MCF 10A (cell line): Measurements from ENCODE around the gene ZCCHC24. TPM values are rescaled to one million over a fixed set of nuclear protein-coding genes. Genes with fewer than 3 reads are reported as not detected.

Experiments used
- BruUV-seq: library from RNA; stranded (reverse); fragments of 400-500 nt; replicated peaks from 2 replicates; lab custom pipeline; 2021; lab: Mats Ljungman, UMichigan
- CTCF ChIA-PET: fragments of 300-600 bp; sonication (Branson Sonifier 250); formaldehyde crosslinking; extraction: SDS; loops from one replicate; lab custom pipeline; 2021; ENCODE audit warnings: antibody characterized with exemption, inconsistent platforms; lab: Yijun Ruan, JAX
- POLR2A ChIA-PET: fragments of 300-600, 350-650 bp; sonication (Branson Sonifier 250); formaldehyde crosslinking; extraction: SDS; loops from one replicate; lab custom pipeline; 2020; ENCODE audit warnings: antibody characterized with exemption, inconsistent platforms; lab: Yijun Ruan, JAX
- DNase-seq: peaks from one replicate; pipeline ENCODE4 v3.0.0-alpha.2; 2018; ENCODE audit not compliant: unreplicated experiment
- H3K27ac Mint-ChIP-seq: one replicate; pipeline ENCODE4 v1.8.0; 2022; ENCODE audit warnings: mild to moderate bottlenecking, low read depth, mixed read lengths; ENCODE audit not compliant: unreplicated experiment
- H3K27me3 Mint-ChIP-seq: one replicate; pipeline ENCODE4 v1.8.0; 2022; ENCODE audit warnings: mixed read lengths; ENCODE audit not compliant: insufficient read depth, unreplicated experiment
- H3K36me3 Mint-ChIP-seq: one replicate; pipeline ENCODE4 v1.8.0; 2022; ENCODE audit warnings: mild to moderate bottlenecking, moderate library complexity, mixed read lengths; ENCODE audit not compliant: insufficient read depth, unreplicated experiment
- H3K4me1 Mint-ChIP-seq: one replicate; pipeline ENCODE4 v1.8.0; 2022; ENCODE audit warnings: mixed read lengths; ENCODE audit not compliant: insufficient read depth, unreplicated experiment
- H3K4me3 Mint-ChIP-seq: one replicate; pipeline ENCODE4 v1.8.0; 2022; ENCODE audit warnings: mild to moderate bottlenecking, moderate library complexity, mixed read lengths; ENCODE audit not compliant: unreplicated experiment
- H3K9me3 Mint-ChIP-seq: one replicate; pipeline ENCODE4 v1.8.0; 2022; ENCODE audit warnings: mixed read lengths; ENCODE audit not compliant: unreplicated experiment
- intact Hi-C: fragments of 100-400 bp; cut with micrococcal nuclease; formaldehyde crosslinking; loops from 2 replicates; pipeline ENCODE4 v1.14.1; 2022
- total RNA-seq: library from RNA; stranded (reverse); gene quantifications from 2 replicates; pipeline ENCODE4 v1.2.3, GENCODE V29; 2022
- TF ChIP-seq, protein P1 (sequence below): fragments of 200-600 bp; IDR thresholded peaks from one replicate; pipeline ENCODE4 v1.8.0; 2022; ENCODE audit warnings: antibody characterized with exemption, mild to moderate bottlenecking; ENCODE audit not compliant: unreplicated experiment

ZCCHC24 gene
- total RNA-seq, 1 experiment from 2014 or later, result 2.8 TPM

DNA sequence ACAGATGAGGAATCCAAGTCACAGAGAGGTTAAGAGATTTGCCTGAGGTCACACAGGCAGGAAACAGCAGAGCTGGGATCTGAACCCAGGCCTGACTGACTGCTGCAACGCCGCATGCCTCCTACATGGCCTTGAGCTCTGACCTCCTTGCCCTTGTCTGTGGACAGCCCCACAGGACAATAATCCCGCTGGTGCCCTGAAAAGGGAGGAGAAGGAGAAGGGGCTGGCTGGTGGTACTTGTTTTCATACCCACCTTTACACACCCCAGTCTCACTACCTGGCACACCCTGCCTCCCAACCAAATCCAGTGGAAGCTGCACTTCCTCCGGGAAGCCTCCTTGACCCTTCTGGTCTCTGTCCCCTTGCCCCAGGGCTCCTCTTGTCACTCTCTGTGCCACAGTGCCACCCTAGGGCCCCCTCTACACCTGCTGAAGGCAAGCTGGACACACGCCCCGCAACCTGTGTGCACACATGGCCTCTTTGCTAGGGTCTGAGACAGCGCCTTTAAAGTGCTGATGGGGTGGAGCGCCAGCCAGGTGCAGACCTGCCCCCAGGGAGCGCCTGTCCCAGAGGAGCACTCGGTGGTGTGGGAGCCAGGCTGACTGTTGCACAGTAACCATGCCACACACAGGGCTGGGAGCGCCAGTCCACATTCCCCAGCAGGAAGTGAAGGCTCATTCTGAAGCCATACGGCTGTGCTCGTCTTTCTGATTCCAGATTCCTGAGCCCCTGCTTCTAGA lies 38.6 kb downstream of the ZCCHC24 start:
- DNase-seq, result no peak
- CTCF ChIA-PET, result interaction anchor here (0.7 to 1.5 kb wide), 3 partner anchors 22 to 177 kb away, joined by 3 to 4 read pairs (median 3); no protein-coding TSS in a partner anchor
- H3K4me1 Mint-ChIP-seq, result peaks cover 4% of the 10 kb centered on the region
- H3K36me3 Mint-ChIP-seq, result no peaks in the 10 kb centered on the region
- TF ChIP-seq, protein P1, sequence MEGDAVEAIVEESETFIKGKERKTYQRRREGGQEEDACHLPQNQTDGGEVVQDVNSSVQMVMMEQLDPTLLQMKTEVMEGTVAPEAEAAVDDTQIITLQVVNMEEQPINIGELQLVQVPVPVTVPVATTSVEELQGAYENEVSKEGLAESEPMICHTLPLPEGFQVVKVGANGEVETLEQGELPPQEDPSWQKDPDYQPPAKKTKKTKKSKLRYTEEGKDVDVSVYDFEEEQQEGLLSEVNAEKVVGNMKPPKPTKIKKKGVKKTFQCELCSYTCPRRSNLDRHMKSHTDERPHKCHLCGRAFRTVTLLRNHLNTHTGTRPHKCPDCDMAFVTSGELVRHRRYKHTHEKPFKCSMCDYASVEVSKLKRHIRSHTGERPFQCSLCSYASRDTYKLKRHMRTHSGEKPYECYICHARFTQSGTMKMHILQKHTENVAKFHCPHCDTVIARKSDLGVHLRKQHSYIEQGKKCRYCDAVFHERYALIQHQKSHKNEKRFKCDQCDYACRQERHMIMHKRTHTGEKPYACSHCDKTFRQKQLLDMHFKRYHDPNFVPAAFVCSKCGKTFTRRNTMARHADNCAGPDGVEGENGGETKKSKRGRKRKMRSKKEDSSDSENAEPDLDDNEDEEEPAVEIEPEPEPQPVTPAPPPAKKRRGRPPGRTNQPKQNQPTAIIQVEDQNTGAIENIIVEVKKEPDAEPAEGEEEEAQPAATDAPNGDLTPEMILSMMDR, result no peak
- no peaks in the 10 kb centered on the region for H3K27me3 Mint-ChIP-seq
- intact Hi-C loops, result no loop called here
- no TSS peak for BruUV-seq
- H3K9me3 Mint-ChIP-seq, result no peaks in the 10 kb centered on the region
- POLR2A ChIA-PET, result interaction anchor here (0.7 kb wide), 1 partner anchor 58 kb away, joined by 3 read pairs; no protein-coding TSS in a partner anchor
- H3K4me3 Mint-ChIP-seq, result no peak overlapping the region
- H3K27ac Mint-ChIP-seq, result no peak overlapping the region

DNA sequence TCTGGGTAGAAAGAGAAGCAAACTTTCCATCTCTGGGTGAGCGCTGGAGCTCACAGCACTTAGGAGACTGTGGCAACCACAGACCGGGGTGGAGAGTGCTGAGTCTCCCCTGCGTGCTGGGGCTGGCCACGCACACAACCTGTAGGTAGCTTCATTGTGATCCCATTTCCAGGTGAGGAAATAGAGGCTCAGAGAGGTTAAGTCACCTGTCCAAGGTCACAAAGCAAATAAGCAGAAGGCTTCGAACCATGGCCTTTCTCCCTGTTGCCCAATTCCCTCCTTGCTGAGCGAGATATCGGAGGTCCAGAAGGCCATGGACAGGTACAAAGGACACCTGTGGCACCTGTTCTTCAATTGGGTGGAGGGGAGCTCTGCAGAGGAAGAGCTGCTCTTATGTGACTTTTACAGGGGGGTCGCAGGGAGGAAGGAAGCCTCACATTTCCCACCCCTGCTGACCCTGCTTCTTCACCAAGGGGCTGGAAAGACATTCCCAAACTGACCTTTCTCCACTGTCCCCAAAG lies 39.4 kb downstream of the ZCCHC24 start:
- BruUV-seq, result no TSS peak
- CTCF ChIA-PET, result interaction anchor here (0.7 to 1.5 kb wide), 3 partner anchors 21 to 178 kb away, joined by 3 to 4 read pairs (median 3); no protein-coding TSS in a partner anchor
- Mint-ChIP-seq H3K27me3 (no peaks in the 10 kb centered on the region), H3K4me1 (peaks cover 4% of the 10 kb centered on the region), H3K9me3 (no peaks in the 10 kb centered on the region), H3K4me3 (no peak overlapping the region), H3K36me3 (no peaks in the 10 kb centered on the region), H3K27ac (no peak overlapping the region)
- intact Hi-C loops, result no loop called here
- no peak for DNase-seq
- POLR2A ChIA-PET, result interaction anchor here (0.6 kb wide), 1 partner anchor 18 kb away, joined by 3 read pairs; no protein-coding TSS in a partner anchor
- TF ChIP-seq, protein P1, result no peak

DNA sequence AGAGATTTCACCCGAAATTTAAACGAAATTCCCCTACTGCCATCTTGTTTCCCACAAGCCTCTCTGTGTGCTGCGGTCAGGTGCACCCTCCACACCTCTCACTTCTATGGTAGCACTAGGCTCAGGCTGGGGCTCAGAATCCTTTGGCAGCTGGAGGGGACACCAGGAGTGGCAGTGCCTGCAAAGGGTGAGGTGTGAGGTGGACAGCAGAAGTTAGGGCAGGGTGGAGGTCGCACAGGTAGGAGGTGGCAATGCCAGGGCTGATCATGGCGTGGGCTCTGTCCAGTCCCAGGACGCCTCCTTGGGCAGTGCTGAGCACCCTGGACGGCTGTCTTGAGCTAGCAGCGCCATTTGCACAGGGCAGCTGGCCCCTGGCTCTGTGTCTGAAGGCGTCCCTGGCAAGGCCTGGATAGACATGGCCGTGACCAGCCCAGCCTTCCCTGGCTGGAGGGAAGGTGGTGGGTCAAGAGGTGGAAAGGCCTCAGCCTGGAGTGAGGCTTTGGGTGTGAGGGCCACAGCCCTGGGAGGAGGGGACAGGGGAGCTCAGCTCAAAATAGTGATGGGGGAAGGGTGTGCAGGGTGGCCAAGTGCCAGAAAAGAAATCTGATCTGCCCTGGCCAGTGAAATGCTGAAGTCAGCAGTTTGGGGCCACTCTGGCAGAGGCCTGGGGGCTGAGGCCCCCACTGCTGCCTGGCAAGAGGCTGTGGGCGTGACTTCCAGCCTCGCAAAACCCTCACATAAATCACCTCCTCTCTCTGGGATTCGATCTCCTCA lies 40.0 kb downstream of the ZCCHC24 start:
- H3K4me1 Mint-ChIP-seq, result peaks cover 4% of the 10 kb centered on the region
- H3K27ac Mint-ChIP-seq, result no peak overlapping the region
- no TSS peak for BruUV-seq
- CTCF ChIA-PET, result interaction anchor here (0.7 to 1.5 kb wide), 2 partner anchors 31 to 62 kb away, joined by 3 to 4 read pairs; no protein-coding TSS in a partner anchor
- POLR2A ChIA-PET, result interaction anchor here (0.6 kb wide), 1 partner anchor 17 kb away, joined by 3 read pairs; no protein-coding TSS in a partner anchor
- intact Hi-C loops, result no loop called here
- H3K27me3 Mint-ChIP-seq, result no peaks in the 10 kb centered on the region
- no peaks in the 10 kb centered on the region for H3K36me3 Mint-ChIP-seq
- TF ChIP-seq, protein P1, result no peak
- no peaks in the 10 kb centered on the region for H3K9me3 Mint-ChIP-seq
- DNase-seq, result no peak
- H3K4me3 Mint-ChIP-seq, result no peak overlapping the region

DNA sequence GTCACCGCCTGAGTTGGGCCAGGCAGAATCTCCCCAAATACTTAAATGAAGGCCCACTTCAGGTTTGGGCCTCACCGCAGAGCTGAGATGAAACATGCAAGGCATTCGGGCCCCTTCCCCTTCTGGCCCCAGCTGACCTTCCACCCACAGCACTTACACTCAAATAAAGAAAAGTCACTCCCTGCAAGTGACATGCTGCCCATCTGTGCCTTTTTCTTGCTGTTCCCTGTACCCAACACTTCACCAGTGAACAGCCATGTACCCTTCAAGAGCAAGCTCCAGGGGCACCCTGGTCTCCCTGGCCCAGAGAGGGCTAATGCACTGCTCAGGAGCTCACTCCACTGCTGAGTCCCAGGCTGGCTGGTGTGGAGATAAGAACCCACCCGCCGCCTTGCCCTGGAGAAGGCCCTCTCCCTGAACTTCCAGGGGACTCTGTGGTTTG lies 40.7 kb downstream of the ZCCHC24 start:
- TF ChIP-seq, protein P1, result no peak
- ChIA-PET POLR2A (no interaction called here), CTCF (no interaction called here)
- BruUV-seq, result no TSS peak
- no peak overlapping the region for H3K4me3 Mint-ChIP-seq
- DNase-seq, result no peak
- no peaks in the 10 kb centered on the region for H3K36me3 Mint-ChIP-seq
- H3K9me3 Mint-ChIP-seq, result no peaks in the 10 kb centered on the region
- intact Hi-C loops, result no loop called here
- no peaks in the 10 kb centered on the region for H3K27me3 Mint-ChIP-seq
- H3K4me1 Mint-ChIP-seq, result peaks cover 5% of the 10 kb centered on the region
- no peak overlapping the region for H3K27ac Mint-ChIP-seq
